ENCODE data around the gene THAP3.

Gene THAP3

GRCh38 chr1:6623269-6623965 is 1.3 kb upstream of the THAP3 start:
- no peak for TF ChIP-seq CTCF (IDR thresholded peaks at IDR 0.05; ENCODE audit: unreplicated experiment in 3 of 3)
- no peaks in the 10 kb centered on the region for H3K9me3 Mint-ChIP-seq
- H3K4me3 Mint-ChIP-seq, result peak overlapping the region; percentile 50 to 63 (median 57)
- peaks cover 26% of the 10 kb centered on the region for H3K4me1 Mint-ChIP-seq
- H3K36me3 Mint-ChIP-seq (ENCODE audit: low read depth), result peaks cover 59% of the 10 kb centered on the region
- no peaks in the 10 kb centered on the region for H3K27me3 Mint-ChIP-seq (ENCODE audit: low read depth)
- H3K27ac Mint-ChIP-seq, result peak overlapping the region; percentile 17 to 69 (median 62)

- H3K27ac Mint-ChIP-seq, result peak overlapping the region; percentile 88 to 96 (median 96)
- peaks cover 54% of the 10 kb centered on the region for H3K36me3 Mint-ChIP-seq (ENCODE audit: low read depth)
Measured at GRCh38 chr1:6625584-6626149, 999 bp downstream of the THAP3 start.

DNA sequence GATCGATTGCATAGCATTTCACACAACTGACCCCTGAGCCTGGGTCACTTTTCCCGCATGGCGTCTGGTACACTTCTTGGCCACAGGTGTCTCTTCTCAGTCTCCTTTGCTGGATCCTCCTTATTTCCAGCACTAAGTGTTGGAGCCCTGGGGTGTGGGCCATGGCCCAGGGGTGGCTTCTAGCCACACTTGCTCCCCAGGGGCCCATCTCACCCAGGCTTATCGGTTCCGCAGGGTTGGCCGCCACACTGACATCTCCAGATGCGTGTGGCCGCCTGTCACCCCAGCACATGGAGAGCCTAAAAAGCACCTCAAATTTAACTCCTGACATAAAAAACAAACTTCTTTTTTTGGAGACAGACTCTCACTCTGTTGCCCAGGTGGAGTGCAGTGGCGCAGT is 2.4 kb downstream of the THAP3 start:
- Mint-ChIP-seq H3K9me3 (no peaks in the 10 kb centered on the region), H3K36me3 (ENCODE audit: low read depth) (peaks cover 48% of the 10 kb centered on the region), H3K27me3 (ENCODE audit: low read depth) (no peaks in the 10 kb centered on the region), H3K27ac (peak overlapping the region in 2 of 3 experiments; percentile 73 to 82), H3K4me3 (peak overlapping the region; percentile 91 to 98 (median 98)), H3K4me1 (peaks cover 26% of the 10 kb centered on the region)
- no peak for TF ChIP-seq CTCF (IDR thresholded peaks at IDR 0.05; ENCODE audit: unreplicated experiment in 3 of 3)

More at GRCh38 chr1:6625584-6626149, 999 bp downstream of the THAP3 start:
- TF ChIP-seq CTCF (IDR thresholded peaks at IDR 0.05; ENCODE audit: unreplicated experiment in 3 of 3), result peak in 1 of 3 experiments; percentile 9
- H3K4me3 Mint-ChIP-seq, result peak overlapping the region; percentile 91 to 98 (median 98)
- no peaks in the 10 kb centered on the region for H3K27me3 Mint-ChIP-seq (ENCODE audit: low read depth)
- no peaks in the 10 kb centered on the region for H3K9me3 Mint-ChIP-seq
- H3K4me1 Mint-ChIP-seq, result peaks cover 26% of the 10 kb centered on the region

- H3K27me3 Mint-ChIP-seq (ENCODE audit: low read depth), result no peaks in the 10 kb centered on the region
- H3K9me3 Mint-ChIP-seq, result no peaks in the 10 kb centered on the region
- H3K4me1 Mint-ChIP-seq, result peaks cover 27% of the 10 kb centered on the region
- H3K36me3 Mint-ChIP-seq (ENCODE audit: low read depth), result peaks cover 45% of the 10 kb centered on the region
- TF ChIP-seq CTCF (IDR thresholded peaks at IDR 0.05; ENCODE audit: unreplicated experiment in 3 of 3), result no peak
- H3K27ac Mint-ChIP-seq, result peak overlapping the region; percentile 62 to 85 (median 82)
- H3K4me3 Mint-ChIP-seq, result peak overlapping the region; percentile 91 to 98 (median 98)
Measured at GRCh38 chr1:6627841-6628545, 3.3 kb downstream of the THAP3 start.

GRCh38 chr1:6628971-6629479 is 4.4 kb downstream of the THAP3 start:
- H3K27me3 Mint-ChIP-seq (ENCODE audit: low read depth), result no peaks in the 10 kb centered on the region
- H3K36me3 Mint-ChIP-seq (ENCODE audit: low read depth), result peaks cover 42% of the 10 kb centered on the region
- no peak for TF ChIP-seq CTCF (IDR thresholded peaks at IDR 0.05; ENCODE audit: unreplicated experiment in 3 of 3)
- H3K27ac Mint-ChIP-seq, result no peak overlapping the region
- H3K4me3 Mint-ChIP-seq, result no peak overlapping the region
- no peaks in the 10 kb centered on the region for H3K9me3 Mint-ChIP-seq
- H3K4me1 Mint-ChIP-seq, result peaks cover 34% of the 10 kb centered on the region
